ENCODE results near the gene OR2C3. TPM values are rescaled to one million over a fixed set of nuclear protein-coding genes. Genes with fewer than 3 reads are reported as not detected.

The OR2C3 gene
- total and polyA plus RNA-seq, 2 of the 13 experiments (the other 11 are each of a cell fraction or from before 2014, with no cell fraction given), result not detected

DNA sequence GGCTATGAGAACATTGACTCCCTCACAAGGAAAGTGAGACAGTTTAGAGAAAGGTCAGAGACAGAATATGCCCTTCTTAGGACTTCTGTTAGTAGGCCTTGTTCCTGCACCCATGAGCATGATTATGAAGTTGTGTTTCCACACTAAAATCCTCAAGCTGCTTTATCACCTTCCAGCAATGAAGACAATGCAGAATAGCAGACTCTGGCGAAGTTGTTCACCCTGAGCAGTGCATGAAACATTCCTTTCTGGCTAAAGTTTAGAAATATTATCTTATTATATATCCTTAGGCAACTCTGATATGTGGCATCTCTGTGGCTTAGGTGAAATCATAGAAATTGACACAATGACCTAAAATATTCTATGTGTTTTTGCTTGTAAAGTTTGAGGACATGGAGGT is 38.0 kb upstream of the OR2C3 start:
- FAIRE-seq, result no peak
- POLR2A ChIA-PET, result no interaction called here
- 0% methylated on average over 1 of the region's 1 CpG for WGBS (ENCODE audit: low lambda C conversion rate)
- Histone ChIP-seq H3K27me3 (ENCODE audit: control insufficient read depth in 1 of 2, insufficient read depth in 2 of 2, low read length in 2 of 2) (no peaks in the 10 kb centered on the region), H2AFZ (ENCODE audit: low read length) (no peak overlapping the region), H3K9me3 (ENCODE audit: low read length) (no peaks in the 10 kb centered on the region), H3K4me3 (replicated peaks in 1 of 3; ENCODE audit: insufficient read depth in 1 of 3, low read depth in 2 of 3, low read length in 3 of 3) (no peak overlapping the region), H3K9ac (ENCODE audit: insufficient read depth, low read depth, low read length) (no peak overlapping the region), H3K79me2 (ENCODE audit: insufficient read depth, low read length) (no peaks in the 10 kb centered on the region), H4K20me1 (ENCODE audit: insufficient read depth, low read length) (no peaks in the 10 kb centered on the region), H3K4me2 (ENCODE audit: low read depth, low read length) (no peak overlapping the region), H3K27ac (ENCODE audit: extremely low read length, insufficient read depth, low read length) (no peak overlapping the region), H3K36me3 (replicated peaks in 1 of 2; ENCODE audit: control insufficient read depth in 1 of 2, insufficient read depth in 2 of 2, low read length in 2 of 2) (no peaks in the 10 kb centered on the region), H3K4me1 (ENCODE audit: insufficient read depth, low read length) (no peaks in the 10 kb centered on the region)
- DNase-seq (ENCODE audit: low spot score), result no peak
- ATAC-seq, result no peak
- in situ Hi-C loops (cut with HindIII; ENCODE audit: extremely low pct_ligation_motif_present, low pct_unique_long_range_greater_than_20kb), result loop anchor here (10.0 kb wide), 1 partner anchor 189 kb away; no protein-coding TSS in a partner anchor
- intact Hi-C loops (cut with micrococcal nuclease; ENCODE audit: unreplicated experiment), result no loop called here
- no TSS peak for BruUV-seq (replicated peaks)
- CTCF ChIA-PET (ENCODE audit: low intra/inter-chr PET ratio, low total read pairs), result no interaction called here
- TF ChIP-seq, protein P1, sequence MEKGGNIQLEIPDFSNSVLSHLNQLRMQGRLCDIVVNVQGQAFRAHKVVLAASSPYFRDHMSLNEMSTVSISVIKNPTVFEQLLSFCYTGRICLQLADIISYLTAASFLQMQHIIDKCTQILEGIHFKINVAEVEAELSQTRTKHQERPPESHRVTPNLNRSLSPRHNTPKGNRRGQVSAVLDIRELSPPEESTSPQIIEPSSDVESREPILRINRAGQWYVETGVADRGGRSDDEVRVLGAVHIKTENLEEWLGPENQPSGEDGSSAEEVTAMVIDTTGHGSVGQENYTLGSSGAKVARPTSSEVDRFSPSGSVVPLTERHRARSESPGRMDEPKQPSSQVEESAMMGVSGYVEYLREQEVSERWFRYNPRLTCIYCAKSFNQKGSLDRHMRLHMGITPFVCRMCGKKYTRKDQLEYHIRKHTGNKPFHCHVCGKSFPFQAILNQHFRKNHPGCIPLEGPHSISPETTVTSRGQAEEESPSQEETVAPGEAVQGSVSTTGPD (CRISPR knock-in tag; IDR thresholded peaks at IDR 0.05), result no peak
- TF ChIP-seq DMAP1 (CRISPR knock-in tag; IDR thresholded peaks at IDR 0.05) (no peak), PLRG1 (conservative IDR thresholded peaks at IDR 0.05) (no peak), HOXA7 (CRISPR knock-in tag; IDR thresholded peaks at IDR 0.05) (no peak), ZNF430 (CRISPR knock-in tag; IDR thresholded peaks at IDR 0.05) (no peak), PITX1 (CRISPR knock-in tag; IDR thresholded peaks at IDR 0.05) (no peak)
- TF ChIP-seq, protein P2, sequence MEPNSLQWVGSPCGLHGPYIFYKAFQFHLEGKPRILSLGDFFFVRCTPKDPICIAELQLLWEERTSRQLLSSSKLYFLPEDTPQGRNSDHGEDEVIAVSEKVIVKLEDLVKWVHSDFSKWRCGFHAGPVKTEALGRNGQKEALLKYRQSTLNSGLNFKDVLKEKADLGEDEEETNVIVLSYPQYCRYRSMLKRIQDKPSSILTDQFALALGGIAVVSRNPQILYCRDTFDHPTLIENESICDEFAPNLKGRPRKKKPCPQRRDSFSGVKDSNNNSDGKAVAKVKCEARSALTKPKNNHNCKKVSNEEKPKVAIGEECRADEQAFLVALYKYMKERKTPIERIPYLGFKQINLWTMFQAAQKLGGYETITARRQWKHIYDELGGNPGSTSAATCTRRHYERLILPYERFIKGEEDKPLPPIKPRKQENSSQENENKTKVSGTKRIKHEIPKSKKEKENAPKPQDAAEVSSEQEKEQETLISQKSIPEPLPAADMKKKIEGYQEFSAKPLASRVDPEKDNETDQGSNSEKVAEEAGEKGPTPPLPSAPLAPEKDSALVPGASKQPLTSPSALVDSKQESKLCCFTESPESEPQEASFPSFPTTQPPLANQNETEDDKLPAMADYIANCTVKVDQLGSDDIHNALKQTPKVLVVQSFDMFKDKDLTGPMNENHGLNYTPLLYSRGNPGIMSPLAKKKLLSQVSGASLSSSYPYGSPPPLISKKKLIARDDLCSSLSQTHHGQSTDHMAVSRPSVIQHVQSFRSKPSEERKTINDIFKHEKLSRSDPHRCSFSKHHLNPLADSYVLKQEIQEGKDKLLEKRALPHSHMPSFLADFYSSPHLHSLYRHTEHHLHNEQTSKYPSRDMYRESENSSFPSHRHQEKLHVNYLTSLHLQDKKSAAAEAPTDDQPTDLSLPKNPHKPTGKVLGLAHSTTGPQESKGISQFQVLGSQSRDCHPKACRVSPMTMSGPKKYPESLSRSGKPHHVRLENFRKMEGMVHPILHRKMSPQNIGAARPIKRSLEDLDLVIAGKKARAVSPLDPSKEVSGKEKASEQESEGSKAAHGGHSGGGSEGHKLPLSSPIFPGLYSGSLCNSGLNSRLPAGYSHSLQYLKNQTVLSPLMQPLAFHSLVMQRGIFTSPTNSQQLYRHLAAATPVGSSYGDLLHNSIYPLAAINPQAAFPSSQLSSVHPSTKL (CRISPR knock-in tag; IDR thresholded peaks at IDR 0.05), result no peak

Data from HepG2 (cell line).